ENCODE results near the gene KXD1. TPM values are rescaled to one million over a fixed set of nuclear protein-coding genes. Genes with fewer than 3 reads are reported as not detected.

The KXD1 gene
- total RNA-seq, 6 donors from 2014 or later = 69.6 to 333 (median 103) TPM

- peaks cover 9 to 52% (median 28%) of the 10 kb centered on the region in 4 donors for H3K36me3 ChIP-seq
- DNase-seq (peak in 1 of 2 donors; percentile 76), ATAC-seq (ENCODE audit: low FRiP score in 2 of 2) (no peak)
- no peak overlapping the region for H3K4me3 ChIP-seq
- 88% methylated on average over 21 of the region's 21 CpGs for WGBS, 2 donors
- TF ChIP-seq POLR2A (IDR thresholded peaks at IDR 0.05) = no peak
- no peak for TF ChIP-seq EP300 (IDR thresholded peaks at IDR 0.05)
- no peak for TF ChIP-seq CTCF (IDR thresholded peaks at IDR 0.05)
- TF ChIP-seq POLR2AphosphoS5 (IDR thresholded peaks at IDR 0.05) = no peak
- H3K9me3 ChIP-seq = no peaks in the 10 kb centered on the region
- no peaks in the 10 kb centered on the region for H3K27me3 ChIP-seq
- peaks cover 13 to 28% (median 17%) of the 10 kb centered on the region in 4 donors for H3K4me1 ChIP-seq
- peak overlapping the region in 2 of 4 donors; percentile 92 to 97 for H3K27ac ChIP-seq
Observed at GRCh38 chr19:18541258-18541991, 16.2 kb upstream of the KXD1 start.

- peak overlapping the region; percentile 83 to 96 (median 91) for H3K4me3 ChIP-seq
- peaks cover 7 to 43% (median 20%) of the 10 kb centered on the region in 4 donors for H3K36me3 ChIP-seq
- TF ChIP-seq POLR2A (IDR thresholded peaks at IDR 0.05) = no peak
- TF ChIP-seq CTCF (IDR thresholded peaks at IDR 0.05) = no peak
- TF ChIP-seq EP300 (IDR thresholded peaks at IDR 0.05) = no peak
- no peak for TF ChIP-seq POLR2AphosphoS5 (IDR thresholded peaks at IDR 0.05)
- no peak for ATAC-seq (ENCODE audit: low FRiP score in 2 of 2)
- no peak for DNase-seq
- no peaks in the 10 kb centered on the region for H3K27me3 ChIP-seq
- no peaks in the 10 kb centered on the region for H3K9me3 ChIP-seq
- 18 to 24% methylated on average over 10 to 11 of the region's 11 CpGs for WGBS, 2 donors
- peak overlapping the region; percentile 90 to 97 (median 94) for H3K27ac ChIP-seq
- H3K4me1 ChIP-seq = peaks cover 13 to 28% (median 17%) of the 10 kb centered on the region in 4 donors
Observed at GRCh38 chr19:18541992-18542940, 15.4 kb upstream of the KXD1 start.

GRCh38 chr19:18542941-18543813 lies 14.5 kb upstream of the KXD1 start, which contains the start of gene FKBP8:
Gene FKBP8 (minus strand): TSS chr19:18543573. CDS start chr19:18541970, 1,603 bp downstream.
- Histone ChIP-seq H3K4me1 (peaks cover 13 to 28% (median 17%) of the 10 kb centered on the region in 4 donors), H3K36me3 (peaks cover 7 to 34% (median 13%) of the 10 kb centered on the region in 4 donors), H3K4me3 (peak within 1 kb of the TSS; percentile 83 to 96 (median 91)), H3K27ac (peak within 1 kb of the TSS; percentile 90 to 97 (median 94)), H3K27me3 (no peaks in the 10 kb centered on the region), H3K9me3 (no peaks in the 10 kb centered on the region)
- ATAC-seq (ENCODE audit: low FRiP score in 2 of 2) (peak; percentile 95 to 99), DNase-seq (peak; percentile 94 to 99)
- 6% methylated on average over 3 of the region's 86 CpGs; no CpG with 5 or more reads in 1 of the 2 donors for WGBS, 2 donors
- peak; percentile 8 to 55 for TF ChIP-seq POLR2AphosphoS5 (IDR thresholded peaks at IDR 0.05)
- TF ChIP-seq EP300 (IDR thresholded peaks at IDR 0.05) = no peak
- TF ChIP-seq POLR2A (IDR thresholded peaks at IDR 0.05) = peak in 1 of 4 donors; percentile 7
- no peak for TF ChIP-seq CTCF (IDR thresholded peaks at IDR 0.05)

GRCh38 chr19:18543814-18544475 lies 13.7 kb upstream of the KXD1 start:
- peaks cover 7 to 28% (median 11%) of the 10 kb centered on the region in 4 donors for H3K36me3 ChIP-seq
- H3K4me1 ChIP-seq = peaks cover 13 to 28% (median 17%) of the 10 kb centered on the region in 4 donors
- DNase-seq (peak in 1 of 2 donors; percentile 82), ATAC-seq (ENCODE audit: low FRiP score in 2 of 2) (peak; percentile 80 to 83)
- WGBS, 2 donors = 8 to 16% methylated on average over 4 to 9 of the region's 12 CpGs
- peak overlapping the region in 3 of 4 donors; percentile 83 to 96 (median 94) for H3K4me3 ChIP-seq
- TF ChIP-seq CTCF (IDR thresholded peaks at IDR 0.05) (peak in 1 of 6 experiments; percentile 5), POLR2A (IDR thresholded peaks at IDR 0.05) (peak in 1 of 4 donors; percentile 44), EP300 (IDR thresholded peaks at IDR 0.05) (no peak), POLR2AphosphoS5 (IDR thresholded peaks at IDR 0.05) (peak; percentile 7 to 32)
- peak overlapping the region; percentile 90 to 97 (median 94) for H3K27ac ChIP-seq
- no peaks in the 10 kb centered on the region for H3K9me3 ChIP-seq
- H3K27me3 ChIP-seq = no peaks in the 10 kb centered on the region
